Heart left ventricle (tissue), 16 donors: Measurements from ENCODE around the gene BAIAP2L2. TPM values are rescaled to one million over a fixed set of nuclear protein-coding genes. Genes with fewer than 3 reads are reported as not detected.

Source experiments
- ATAC-seq, 4 donors: fragments of 200-7000 bp; cut with Tn5 transposase; one replicate each; pipeline ENCODE4 v1.9.1; 2020 to 2022; ENCODE audit warnings: moderate library complexity in 4 of 4, mild to moderate bottlenecking in 3 of 4, moderate number of reproducible peaks in 1 of 4
- DNase-seq, 5 donors: peaks; one replicate each; pipeline ENCODE4 v3.0.0-alpha.2; 2020
- H3K27ac ChIP-seq, 12 donors: fragments of 200-600 bp; sonication (generic) in 4 of 12; one replicate each; pipeline versions ENCODE4 v1.5.0 to v1.8.0; 2016 to 2022; ENCODE audit warnings: mild to moderate bottlenecking in 2 of 12
- H3K27me3 ChIP-seq, 9 donors: fragments of 200-600 bp; sonication (generic) in 2 of 9; one replicate each; pipeline versions ENCODE4 v1.5.1 to v1.8.0; 2016 to 2022; ENCODE audit warnings: mild to moderate bottlenecking in 3 of 9
- H3K36me3 ChIP-seq, 9 donors: fragments of 200-600 bp; sonication (generic) in 2 of 9; one replicate each; pipeline versions ENCODE4 v1.5.0 to v1.8.0; 2018 to 2022; ENCODE audit warnings: mild to moderate bottlenecking in 2 of 9
- H3K4me1 ChIP-seq, 12 donors: fragments of 200-600 bp; sonication (generic) in 4 of 12; one replicate each; pipeline versions ENCODE4 v1.5.0 to v1.8.0; 2016 to 2022; ENCODE audit warnings: mild to moderate bottlenecking in 3 of 12
- H3K4me3 ChIP-seq, 12 donors: fragments of 200-600 bp; sonication (generic) in 4 of 12; one replicate each; pipeline versions ENCODE4 v1.5.0 to v1.8.0; 2017 to 2022; ENCODE audit warnings: mild to moderate bottlenecking in 9 of 12, moderate library complexity in 4 of 12
- H3K9me3 ChIP-seq, 12 donors: fragments of 200-600 bp; sonication (generic) in 4 of 12; one replicate each; pipeline versions ENCODE4 v1.5.0 to v1.8.0; 2016 to 2022; ENCODE audit warnings: mild to moderate bottlenecking in 1 of 12
- CTCF ChIP-seq, 12 donors: fragments of 200-600 bp; sonication (generic) in 4 of 12; IDR thresholded peaks; one replicate each; pipeline versions ENCODE4 v1.5.0 to v1.8.0; 2018 to 2022; ENCODE audit warnings: antibody characterized with exemption in 12 of 12, mild to moderate bottlenecking in 5 of 12
- POLR2A ChIP-seq, 2 donors: fragments of 450-650 bp; IDR thresholded peaks; one replicate each; pipeline ENCODE4 v1.6.1; 2017; ENCODE audit warnings: antibody characterized with exemption in 2 of 2, mild to moderate bottlenecking in 2 of 2, moderate library complexity in 2 of 2
- WGBS, 4 donors: extraction: QIAGEN DNeasy Blood & Tissue Kit in 2 of 4; methylation state at CpG; one replicate each; pipeline versions ENCODE4 v1.1.5 to v1.1.7; 2013 to 2018; 5-methylcytosine and 5-hydroxymethylcytosine counted together
- intact Hi-C, 10 donors: fragments of 100-400 bp; cut with DNase I; formaldehyde crosslinking; loops; one replicate each; pipeline versions ENCODE4 v1.11.1 to v1.14.2; 2022
- polyA plus RNA-seq, 2 donors: library from polyadenylated mRNA; stranded (reverse); fragments of 200-250 nt; gene quantifications; one replicate each; pipeline ENCODE4 v1.2.3, GENCODE V29; 2013
- total RNA-seq, 9 donors: library from RNA; depleted of rRNA in 2 of 9; stranded (reverse); fragments of >200 nt in 2 of 9; fragmentation: NEBNext Ultra II Directional in 3 of 9; extraction: Animal tissue kit (Norgen Biotek cat#: 25700) in 3 of 9; gene quantifications; one replicate each; pipeline versions ENCODE4 v1.1.0 to v1.2.4, GENCODE V29; 2016 to 2023
- donor health status: ischemic (EF 13 %, LVEDD 7.1; RV severe dilation, severe dysfunction).
- donor health status: healthy with polysubstance abuse.
- donor health status: DM: no; HTN: yes; CAD: no.
- donor health status: DM: no; HTN: no; CAD: no.
- donor health status: ischemic (EF 25% LVEDD 6.9; RV normal size, moderate dysfunction).
- donor health status: ischemic (EF 25% LVEDD 5.7; RV mildly dilated, moderate dysfunction).
- donor health status: healthy.
- donor health status: DM: yes; HTN: yes; CAD: no.
- donor health status: ischemic (EF 35%, LVEDD 5.7; RV mildly dilated, moderate dysfunction).
- donor health status: nonischemic (EF 11% LVEDD 7.7; RV severe dilation, severe dysfunction).
- donor health status: DM: yes; HTN: yes; CAD: no.
- donor health status: PGD.
- donor health status: ischemic (EF 29% LVEDD 5.4; RV normal size, mild dysfunction).
- donor health status: nonischemic (EF 23%, LVEDD 6.1; RV moderate dilation, normal function).

BAIAP2L2 gene
- total and polyA plus RNA-seq, 11 donors = 0.09 to 0.30 (median 0.22) TPM; not detected in 1

DNA sequence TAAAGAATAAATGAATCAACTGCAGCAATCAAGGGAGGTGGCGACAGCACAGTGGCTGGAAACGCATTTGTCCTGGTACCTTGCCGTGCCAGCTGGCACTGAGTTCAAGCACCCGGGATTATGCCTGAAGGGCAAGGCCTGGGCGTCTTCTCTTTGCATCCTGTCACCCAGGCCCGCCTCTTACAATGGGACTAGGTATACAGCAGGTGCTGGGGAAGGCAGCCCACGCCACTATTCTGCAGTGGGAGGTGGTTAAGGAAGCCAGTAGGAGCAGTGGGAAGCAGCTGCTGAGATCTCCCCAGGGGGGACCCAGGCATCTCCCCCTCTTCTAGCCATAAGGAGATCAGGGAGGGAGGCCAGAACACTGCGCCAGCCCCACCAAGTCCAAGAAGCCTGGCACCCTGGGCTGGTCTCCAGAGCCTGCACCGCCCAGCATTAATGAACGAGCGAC is 15.3 kb upstream of the BAIAP2L2 start:
- DNase-seq (peak in 3 of 5 donors; percentile 14 to 55 (median 52)), ATAC-seq (peak in 1 of 4 donors; percentile 64)
- peaks cover 0 to 3% (median 0%) of the 10 kb centered on the region in 12 donors for H3K4me1 ChIP-seq
- 65 to 79% (median 73%) methylated on average over 10 to 11 of the region's 11 CpGs for WGBS, 4 donors
- intact Hi-C loops = no loop called here
- peaks cover 0 to 17% (median 0%) of the 10 kb centered on the region in 9 donors for H3K36me3 ChIP-seq
- H3K27ac ChIP-seq = no peak overlapping the region
- no peak overlapping the region for H3K4me3 ChIP-seq
- H3K9me3 ChIP-seq = no peaks in the 10 kb centered on the region
- H3K27me3 ChIP-seq = no peaks in the 10 kb centered on the region
- TF ChIP-seq CTCF (IDR thresholded peaks at IDR 0.05) (no peak), POLR2A (IDR thresholded peaks at IDR 0.05) (no peak)

DNA sequence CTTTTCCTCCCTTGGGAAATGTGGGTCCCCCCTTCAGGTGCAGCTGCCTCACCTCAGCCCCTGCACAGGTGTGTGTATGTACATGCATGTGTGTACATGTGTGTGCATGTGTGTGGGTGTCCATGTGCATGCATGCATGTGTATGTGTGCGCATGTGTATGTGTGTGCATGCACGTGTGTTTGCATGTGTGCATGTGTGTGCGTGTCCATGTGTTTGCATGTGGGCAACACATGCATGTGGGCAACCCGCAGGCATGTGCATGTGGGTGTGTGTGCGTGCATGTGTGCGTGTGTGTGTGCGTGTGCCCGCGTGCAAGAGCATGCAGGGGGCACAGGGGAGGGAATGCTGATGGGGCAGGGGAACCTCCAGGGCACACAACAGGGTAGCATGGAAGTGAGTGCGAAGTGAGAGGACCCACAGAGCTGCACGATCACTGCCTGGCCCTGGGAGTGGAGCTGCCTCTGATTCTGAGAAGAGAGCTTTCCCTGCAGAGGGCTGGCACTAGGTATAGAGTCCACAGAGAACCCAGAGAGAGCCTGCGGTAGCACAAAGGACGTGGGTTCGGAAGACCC is 14.6 kb upstream of the BAIAP2L2 start:
- no peaks in the 10 kb centered on the region for H3K27me3 ChIP-seq
- DNase-seq (no peak), ATAC-seq (no peak)
- TF ChIP-seq CTCF (IDR thresholded peaks at IDR 0.05) (no peak), POLR2A (IDR thresholded peaks at IDR 0.05) (no peak)
- intact Hi-C loops = no loop called here
- no peak overlapping the region for H3K27ac ChIP-seq
- WGBS, 4 donors = 91 to 96% (median 95%) methylated on average over 14 of the region's 14 CpGs
- H3K36me3 ChIP-seq = peaks cover 0 to 17% (median 0%) of the 10 kb centered on the region in 9 donors
- no peaks in the 10 kb centered on the region for H3K9me3 ChIP-seq
- no peaks in the 10 kb centered on the region for H3K4me1 ChIP-seq
- H3K4me3 ChIP-seq = no peak overlapping the region

GRCh38 chr22:38124236-38124974 is 13.9 kb upstream of the BAIAP2L2 start:
- no peaks in the 10 kb centered on the region for H3K4me1 ChIP-seq
- H3K9me3 ChIP-seq = no peaks in the 10 kb centered on the region
- intact Hi-C loops = no loop called here
- H3K36me3 ChIP-seq = peaks cover 0 to 12% (median 0%) of the 10 kb centered on the region in 9 donors
- H3K4me3 ChIP-seq = no peak overlapping the region
- H3K27ac ChIP-seq = no peak overlapping the region
- no peak for TF ChIP-seq CTCF (IDR thresholded peaks at IDR 0.05)
- TF ChIP-seq POLR2A (IDR thresholded peaks at IDR 0.05) = no peak
- WGBS, 4 donors = 95 to 96% (median 95%) methylated on average over 16 to 21 of the region's 21 CpGs
- ATAC-seq (no peak), DNase-seq (peak in 1 of 5 donors; percentile 35)
- H3K27me3 ChIP-seq = no peaks in the 10 kb centered on the region

- peak in 1 of 5 donors; percentile 45 for DNase-seq
- Histone ChIP-seq H3K27me3 (no peaks in the 10 kb centered on the region), H3K27ac (no peak overlapping the region), H3K4me3 (no peak overlapping the region), H3K9me3 (no peaks in the 10 kb centered on the region), H3K36me3 (peaks cover 0 to 4% (median 0%) of the 10 kb centered on the region in 9 donors), H3K4me1 (no peaks in the 10 kb centered on the region)
- 80 to 94% (median 92%) methylated on average over 4 to 6 of the region's 6 CpGs for WGBS, 4 donors
- ATAC-seq = no peak
- TF ChIP-seq CTCF (IDR thresholded peaks at IDR 0.05) (no peak), POLR2A (IDR thresholded peaks at IDR 0.05) (no peak)
- intact Hi-C loops = no loop called here
Measured at GRCh38 chr22:38122616-38123015, 12.1 kb upstream of the BAIAP2L2 start.
